ES-I3 (cell line): Measurements from ENCODE around the gene ARGFX.
"Not testable (repeated sequence)": the region's sequence is repeated elsewhere in the genome, so short reads cannot be mapped to it uniquely, and the experiment has no call there.

ENCODE experiments used
- H3K36me3 ChIP-seq: 2 replicates; pipeline ENCODE4 v1.6.1; 2013; ENCODE audit warnings: mild to moderate bottlenecking, low read length, control low read depth, moderate library complexity; ENCODE audit not compliant: insufficient read depth
- H3K4me1 ChIP-seq: 2 replicates; pipeline ENCODE4 v1.6.1; 2013; ENCODE audit warnings: mild to moderate bottlenecking, control low read depth, low read length; ENCODE audit not compliant: insufficient read depth
- H3K9ac ChIP-seq: 2 replicates; pipeline ENCODE4 v1.6.1; 2013; ENCODE audit warnings: low read depth, mild to moderate bottlenecking, low read length, moderate library complexity
- H3K9me3 ChIP-seq: 2 replicates; pipeline ENCODE4 v1.6.1; 2013; ENCODE audit warnings: mild to moderate bottlenecking, low read length, moderate library complexity; ENCODE audit not compliant: control insufficient read depth, insufficient read depth

The ARGFX gene

GRCh38 chr3:121581691-121582090, 13.9 kb downstream of the ARGFX start:
- H3K9ac ChIP-seq = no peak overlapping the region
- no peaks in the 10 kb centered on the region for H3K9me3 ChIP-seq
- no peaks in the 10 kb centered on the region for H3K4me1 ChIP-seq
- no peaks in the 10 kb centered on the region for H3K36me3 ChIP-seq

GRCh38 chr3:121584418-121584817, 16.7 kb downstream of the ARGFX start:
- Histone ChIP-seq H3K36me3 (no peaks in the 10 kb centered on the region), H3K4me1 (no peaks in the 10 kb centered on the region), H3K9me3 (no peaks in the 10 kb centered on the region), H3K9ac (no peak overlapping the region)

DNA sequence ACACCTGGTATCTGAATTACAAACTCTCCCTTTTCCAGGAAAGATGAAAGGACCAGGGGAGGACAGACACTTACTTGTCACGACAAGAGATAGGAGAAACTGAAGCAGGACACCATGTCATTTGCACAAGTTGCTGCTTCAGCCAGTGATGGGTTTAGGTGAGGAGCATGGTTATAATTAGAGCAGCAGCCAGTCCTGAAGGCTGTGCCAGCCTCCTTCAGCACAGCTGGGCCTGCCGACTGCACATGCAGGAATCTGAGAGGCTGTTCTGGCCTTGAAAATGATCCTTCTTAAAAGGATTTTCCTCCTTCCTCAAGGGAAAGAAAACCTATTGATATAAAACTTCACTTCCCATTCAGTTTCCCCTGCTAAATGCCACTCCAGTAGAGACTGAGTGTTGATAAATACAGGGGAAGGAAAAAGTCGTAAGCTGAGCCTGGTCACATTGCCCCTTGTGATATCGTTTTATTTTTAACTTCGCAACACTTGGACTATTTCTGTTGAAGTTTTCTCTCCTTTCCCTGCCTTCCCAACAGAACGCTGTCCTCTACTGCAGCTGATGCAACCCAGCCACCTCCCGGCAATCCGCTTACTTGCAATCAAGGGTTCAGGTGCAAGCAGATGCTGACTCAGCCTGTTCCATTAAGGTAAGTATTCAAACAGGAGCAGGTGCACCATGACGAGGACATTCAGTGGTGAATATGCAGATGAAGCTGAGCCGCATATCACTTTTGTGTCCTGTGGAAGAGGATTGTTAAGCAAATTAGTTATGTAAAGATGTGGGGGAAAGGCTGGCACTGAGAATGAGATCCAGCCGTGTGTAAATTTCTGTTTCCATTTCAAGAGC, 25.3 kb downstream of the ARGFX start, which contains the start of gene FBXO40:
Gene FBXO40, plus strand, starts transcription at position 524 of the 847 bp plus-strand sequence. CDS start 27,197 bp downstream, outside the sequence.
- H3K9ac ChIP-seq = peak within 1 kb of the TSS; percentile 52
- H3K4me1 ChIP-seq = peaks cover 51% of the 10 kb centered on the region
- no peaks in the 10 kb centered on the region for H3K36me3 ChIP-seq
- no peaks in the 10 kb centered on the region for H3K9me3 ChIP-seq

DNA sequence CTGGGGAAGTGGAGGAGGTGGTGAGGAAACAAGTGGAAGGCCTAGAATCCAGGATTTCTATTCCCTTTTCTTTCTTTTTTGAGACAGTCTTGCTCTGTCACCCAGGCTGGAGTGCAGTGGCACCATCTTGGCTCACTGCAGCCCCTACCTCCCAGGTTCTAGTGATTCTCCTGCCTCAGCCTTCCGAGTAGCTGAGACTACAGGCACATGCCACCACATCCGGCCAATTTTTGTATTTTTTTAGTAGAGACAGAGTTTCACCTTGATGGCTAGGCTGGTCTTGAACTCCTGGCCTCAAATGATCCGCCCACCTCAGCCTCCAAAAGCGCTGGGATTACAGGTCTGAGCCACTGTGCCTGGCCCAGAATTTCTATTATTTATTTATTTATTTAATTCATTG, 26.1 kb downstream of the ARGFX start:
- H3K36me3 ChIP-seq, H3K9me3 ChIP-seq: not testable (repeated sequence)
- peaks cover 51% of the 10 kb centered on the region for H3K4me1 ChIP-seq
- 0 out of 2 replicates have a peak overlapping the region, but pooled peaks have one; percentile 9 for H3K9ac ChIP-seq

GRCh38 chr3:121594850-121595249, 27.1 kb downstream of the ARGFX start:
- Histone ChIP-seq H3K9ac (no peak overlapping the region), H3K4me1 (peaks cover 51% of the 10 kb centered on the region), H3K36me3 (no peaks in the 10 kb centered on the region)

DNA sequence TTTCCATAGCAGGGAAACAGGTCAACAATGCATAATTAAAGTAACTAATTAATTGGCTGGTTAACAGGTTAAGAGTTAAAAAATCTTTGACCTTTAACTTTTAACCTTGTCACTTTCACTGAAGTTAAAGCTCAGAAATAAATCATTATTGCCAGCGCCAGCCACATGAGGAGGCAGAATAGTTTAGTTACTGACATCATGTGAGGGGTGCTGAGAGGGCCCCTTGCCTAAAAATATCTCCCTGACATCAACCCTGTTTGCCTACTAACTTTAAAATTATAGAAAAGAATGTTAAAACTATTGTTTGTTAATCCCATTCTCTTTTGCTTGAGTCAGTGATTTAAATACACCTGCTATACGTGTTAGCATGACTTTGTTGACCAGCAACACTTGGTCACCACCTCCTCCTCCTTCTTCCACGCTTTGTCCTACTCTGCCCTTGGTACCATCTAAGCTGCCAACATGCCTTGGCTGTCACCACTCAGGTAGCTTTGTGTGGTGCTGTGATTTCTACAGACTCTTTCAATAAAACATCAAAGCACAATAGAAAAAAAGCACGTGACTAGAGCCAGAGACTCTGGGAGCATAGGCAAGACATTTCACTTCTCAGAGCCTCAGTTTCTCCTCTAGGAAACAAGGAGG, 28.1 kb downstream of the ARGFX start:
- Histone ChIP-seq H3K9me3 (no peaks in the 10 kb centered on the region), H3K9ac (no peak overlapping the region), H3K36me3 (no peaks in the 10 kb centered on the region), H3K4me1 (peaks cover 48% of the 10 kb centered on the region)

More at GRCh38 chr3:121594850-121595249, 27.1 kb downstream of the ARGFX start:
- H3K9me3 ChIP-seq = no peaks in the 10 kb centered on the region

DNA sequence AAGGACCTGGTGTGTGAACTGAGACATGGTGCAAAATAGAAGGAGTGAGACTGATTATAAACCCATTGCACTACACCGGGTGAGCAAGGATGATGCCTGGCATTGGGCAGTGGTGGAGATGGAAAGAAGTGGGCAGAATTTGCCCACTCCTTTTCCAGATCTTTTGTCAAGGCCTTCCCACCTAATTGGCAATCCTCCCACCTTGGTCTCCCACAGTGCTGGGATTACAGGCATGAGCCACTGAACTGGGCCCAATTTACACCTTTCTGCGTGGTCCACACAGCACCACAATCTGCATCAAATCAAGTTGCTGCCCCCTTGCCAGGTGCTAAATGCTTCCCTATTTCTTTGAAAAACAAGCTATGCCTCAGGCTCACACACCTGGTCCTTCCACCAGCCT, 30.8 kb downstream of the ARGFX start:
- H3K9ac ChIP-seq = no peak overlapping the region
- no peaks in the 10 kb centered on the region for H3K9me3 ChIP-seq
- H3K36me3 ChIP-seq = no peaks in the 10 kb centered on the region
- peaks cover 41% of the 10 kb centered on the region for H3K4me1 ChIP-seq

DNA sequence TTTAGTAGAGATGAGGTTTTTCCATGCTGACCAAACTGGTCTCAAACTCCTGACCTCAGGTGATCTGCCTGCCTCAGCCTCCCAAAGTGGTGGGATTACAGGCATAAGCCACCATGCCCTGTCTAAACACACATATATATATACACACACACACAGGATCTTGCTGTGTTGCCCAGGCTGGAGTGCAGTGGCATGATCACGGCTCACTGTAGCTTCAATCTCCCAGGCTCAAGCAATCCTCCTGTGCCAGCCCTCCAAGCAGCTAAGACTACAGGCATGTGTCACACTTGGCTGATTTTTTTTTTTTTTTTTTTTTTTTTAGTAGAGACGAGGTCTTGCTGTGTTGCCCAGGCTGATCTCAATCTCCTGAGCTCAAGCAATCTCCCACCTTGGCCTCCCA, 32.2 kb downstream of the ARGFX start:
- H3K4me1 ChIP-seq = peaks cover 34% of the 10 kb centered on the region
- not testable (repeated sequence) for H3K9me3 ChIP-seq, H3K9ac ChIP-seq, H3K36me3 ChIP-seq

GRCh38 chr3:121601212-121601812, 33.6 kb downstream of the ARGFX start:
- Histone ChIP-seq H3K36me3 (no peaks in the 10 kb centered on the region), H3K9me3 (no peaks in the 10 kb centered on the region), H3K4me1 (peaks cover 21% of the 10 kb centered on the region), H3K9ac (no peak overlapping the region)

DNA sequence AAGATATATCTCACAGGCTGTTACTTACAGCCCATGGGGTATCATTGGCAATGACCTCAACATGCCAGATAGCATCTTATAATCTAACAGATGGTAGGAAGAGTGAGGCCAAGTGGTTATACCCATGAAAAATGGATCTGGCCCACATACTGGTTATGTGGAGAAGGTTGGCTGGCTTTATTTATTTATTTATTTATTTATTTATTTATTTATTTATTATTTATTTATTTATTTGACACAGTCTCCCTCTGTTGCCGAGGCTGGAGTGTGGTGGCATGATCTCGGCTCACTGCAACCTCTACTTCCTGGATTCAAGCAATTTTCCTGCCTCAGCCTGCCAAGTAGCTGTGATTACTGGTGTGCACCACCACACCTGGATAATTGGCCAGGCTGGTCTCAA, 37.0 kb downstream of the ARGFX start:
- Histone ChIP-seq H3K36me3 (no peaks in the 10 kb centered on the region), H3K4me1 (peaks cover 14% of the 10 kb centered on the region), H3K9ac (no peak overlapping the region), H3K9me3 (no peaks in the 10 kb centered on the region)

GRCh38 chr3:121606106-121606505, 38.4 kb downstream of the ARGFX start:
- Histone ChIP-seq H3K4me1 (peaks cover 10% of the 10 kb centered on the region), H3K9ac (no peak overlapping the region), H3K9me3 (no peaks in the 10 kb centered on the region), H3K36me3 (no peaks in the 10 kb centered on the region)
